HCEC 1CT (cell line): Measurements from ENCODE around the gene PLPP2.
"Not testable (repeated sequence)": the region's sequence is repeated elsewhere in the genome, so short reads cannot be mapped to it uniquely, and the experiment has no call there.

Experiments
- DNase-seq: peaks from one replicate; pipeline ENCODE4 v3.0.0-alpha.2; 2017

Gene PLPP2

DNA sequence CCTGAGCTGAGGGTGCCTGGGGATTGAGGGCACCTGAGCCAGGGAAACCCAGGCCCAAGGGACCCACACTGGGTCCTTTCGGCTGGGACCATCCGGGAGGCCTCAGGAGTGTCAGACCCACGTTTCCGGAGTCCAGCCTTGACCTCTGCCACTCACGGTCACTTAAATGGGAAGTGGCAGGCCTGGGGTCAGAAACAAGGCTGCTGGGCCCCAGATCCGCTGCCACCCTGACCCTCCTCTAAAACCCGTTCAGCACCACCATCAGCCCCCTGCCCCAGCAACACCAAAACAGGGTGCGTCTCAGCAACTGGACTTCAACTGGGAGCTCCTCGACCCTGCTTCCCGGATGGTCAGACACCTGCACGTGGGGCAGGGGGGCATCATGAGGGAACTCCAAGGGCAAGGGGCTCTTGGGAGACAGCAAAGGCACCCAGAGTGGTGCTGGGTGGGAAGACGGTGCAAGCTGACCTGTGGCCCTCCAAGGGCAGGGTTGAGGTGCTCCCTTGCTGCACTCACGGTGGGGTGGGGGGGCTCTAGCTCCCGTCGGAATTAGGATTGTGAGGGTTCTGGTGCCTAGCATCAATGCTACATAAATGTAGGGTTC is 1.2 kb upstream of the PLPP2 start:
- no peak for DNase-seq

- no peak for DNase-seq
Observed at GRCh38 chr19:291561-292280, 518 bp upstream of the PLPP2 start.

DNA sequence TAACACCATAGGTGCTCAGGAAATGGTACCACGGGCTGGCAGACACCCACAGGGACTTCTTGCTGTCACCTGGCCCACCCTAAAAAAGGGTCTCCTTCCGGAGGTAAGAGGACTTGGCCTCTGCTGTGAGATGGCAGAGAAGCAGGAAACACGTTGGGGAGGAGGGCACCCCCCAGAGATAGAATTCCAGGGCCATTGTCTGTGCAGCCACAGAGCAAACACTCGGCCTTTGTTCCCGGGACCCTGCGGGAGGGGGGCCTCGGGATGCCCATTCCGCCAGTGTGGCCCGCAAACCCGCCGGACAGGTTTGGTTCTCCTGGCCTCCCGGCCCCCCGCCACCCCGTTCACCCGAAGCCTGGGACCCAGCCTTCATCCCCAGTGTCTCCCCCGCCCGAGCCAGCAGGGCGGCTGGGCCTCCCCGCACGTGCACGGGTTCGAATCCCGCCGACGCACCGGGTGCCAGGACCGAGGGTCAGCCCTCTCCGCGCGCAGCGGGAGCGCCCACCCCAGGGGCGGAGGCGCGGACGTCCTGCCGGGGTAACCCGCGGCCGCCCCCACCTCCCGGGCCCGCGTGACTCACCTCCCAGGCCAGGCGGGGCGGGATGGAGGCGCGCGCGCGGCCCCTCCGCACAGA is 714 bp downstream of the PLPP2 start:
- DNase-seq, result no peak

DNA sequence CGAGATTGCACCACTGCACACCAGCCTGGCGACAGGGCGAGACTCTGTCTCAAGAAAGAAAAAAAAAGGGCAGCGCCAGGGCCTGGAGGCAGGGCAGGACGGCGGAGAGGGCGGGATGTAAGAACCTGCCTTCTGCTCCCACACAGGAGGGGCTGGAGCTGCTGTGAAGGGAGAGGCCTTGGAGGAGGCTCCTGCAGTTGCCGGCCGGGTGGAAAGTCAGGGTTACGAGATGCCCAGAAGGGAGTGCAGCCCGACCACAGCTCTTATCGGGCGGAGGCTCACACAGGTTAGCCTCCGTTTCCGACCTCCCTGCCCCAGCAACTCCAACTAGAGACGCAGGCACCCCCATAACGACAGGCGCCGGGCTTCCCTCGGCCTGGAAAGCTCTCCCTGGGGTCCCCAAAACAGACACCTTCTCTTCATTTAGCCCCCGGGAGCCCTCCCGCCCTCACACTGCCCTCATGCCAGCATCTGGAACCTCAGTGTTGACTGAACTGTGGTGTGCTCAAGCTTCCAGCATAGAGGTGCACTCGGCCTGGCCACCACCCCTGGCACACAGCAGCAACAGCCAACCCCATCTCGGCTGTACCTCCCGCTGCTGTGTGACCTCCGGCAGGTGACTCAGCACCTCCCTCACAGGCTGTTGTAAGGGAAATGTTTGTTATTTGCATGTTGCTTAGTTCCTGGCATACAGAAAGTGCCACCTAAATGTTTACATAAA is 1.4 kb downstream of the PLPP2 start:
- no peak for DNase-seq

- no peak for DNase-seq
Observed at GRCh38 chr19:288911-289310, 2.3 kb downstream of the PLPP2 start.

- DNase-seq, result no peak
Observed at GRCh38 chr19:287381-287871, 3.8 kb downstream of the PLPP2 start.

- no peak for DNase-seq
Observed at GRCh38 chr19:283395-283794, 7.8 kb downstream of the PLPP2 start.

- no peak for DNase-seq
Observed at GRCh38 chr19:282501-282900, 8.7 kb downstream of the PLPP2 start.

DNA sequence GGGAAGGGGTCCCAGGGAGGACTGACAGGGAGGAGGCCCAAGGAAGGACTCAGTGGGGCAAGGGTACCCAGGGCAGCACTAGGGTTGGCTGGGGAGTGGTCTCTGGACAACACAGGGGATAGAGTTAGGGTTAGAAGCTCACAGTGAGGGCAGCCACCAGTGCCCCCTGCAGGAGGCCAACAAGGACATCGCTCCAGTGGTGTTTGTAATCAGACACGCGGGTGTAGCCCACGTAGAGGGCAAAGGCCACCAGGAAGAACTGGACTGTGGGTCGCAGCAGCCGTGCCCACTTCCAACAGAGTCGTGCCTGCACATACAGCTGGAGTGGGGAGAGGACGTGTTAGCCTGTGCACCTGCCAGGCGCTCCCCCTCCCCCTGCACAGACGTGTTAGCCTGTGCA is 9.2 kb downstream of the PLPP2 start:
- no peak for DNase-seq

GRCh38 chr19:281156-281853 is 9.9 kb downstream of the PLPP2 start:
- no peak for DNase-seq

DNA sequence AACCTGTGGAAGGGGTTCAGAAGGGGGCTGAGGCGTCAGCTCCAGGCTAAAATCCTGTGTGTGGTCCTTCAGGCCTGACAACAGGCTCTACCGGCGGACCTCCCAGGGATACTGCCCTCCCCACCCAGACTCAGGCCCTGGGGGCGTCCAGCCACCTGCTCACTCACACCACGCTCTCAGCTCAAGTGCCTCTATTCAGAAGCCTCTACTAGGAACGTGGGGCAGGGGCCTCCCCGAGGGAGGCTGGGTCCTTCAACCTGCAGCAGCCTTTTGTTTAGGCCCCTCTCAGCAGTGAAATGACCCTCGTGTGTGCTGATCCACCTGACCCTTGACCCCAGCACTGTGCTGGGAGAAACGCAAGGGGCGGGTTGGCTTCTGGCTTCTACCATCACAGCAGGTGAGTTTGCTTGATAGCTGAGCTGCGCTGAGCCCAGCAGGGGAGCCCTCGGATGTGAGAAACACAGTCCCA is 10.6 kb downstream of the PLPP2 start:
- no peak for DNase-seq

- DNase-seq, result no peak
Observed at GRCh38 chr19:279656-280055, 11.5 kb downstream of the PLPP2 start.

DNA sequence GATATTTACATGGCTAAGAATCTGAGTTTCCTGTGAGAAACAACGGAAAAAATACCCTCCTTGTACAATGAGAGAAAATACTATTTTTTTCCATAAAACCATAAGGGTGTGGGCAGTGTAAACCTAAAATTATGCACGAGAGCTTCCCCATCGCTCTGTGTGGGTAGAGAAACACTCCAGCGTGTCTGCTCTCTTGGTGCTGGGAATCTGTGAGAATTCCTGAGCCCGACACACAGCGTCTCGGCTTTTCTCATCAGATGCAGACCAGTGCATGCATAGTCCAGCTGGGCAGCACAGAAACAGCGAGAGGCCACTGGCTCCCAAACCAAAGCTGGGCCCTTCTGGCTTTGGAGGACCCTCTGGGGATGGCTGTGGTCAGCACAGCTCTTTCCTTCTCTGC is 12.0 kb downstream of the PLPP2 start:
- DNase-seq, result no peak

- DNase-seq, result no peak
Observed at GRCh38 chr19:277581-278165, 13.5 kb downstream of the PLPP2 start.

DNA sequence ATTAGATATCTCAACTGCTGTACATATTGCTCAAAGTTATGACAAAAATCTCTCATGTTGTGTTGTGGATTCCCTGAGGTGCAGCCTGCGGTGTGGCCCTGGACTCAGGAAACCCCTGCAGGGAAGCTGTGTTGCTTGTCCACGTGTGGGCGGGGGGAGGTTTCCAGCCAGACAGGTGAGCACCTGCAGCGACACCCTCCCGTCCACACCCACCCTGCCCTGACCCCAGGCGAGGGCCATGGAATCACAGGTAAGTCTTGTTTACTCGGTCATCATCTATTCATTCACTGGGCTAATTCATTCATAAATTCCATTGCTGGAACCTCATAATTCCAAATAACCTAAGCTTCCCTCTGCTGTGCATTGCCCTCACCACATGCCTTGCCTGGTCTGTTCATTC is 14.1 kb downstream of the PLPP2 start:
- DNase-seq, result no peak

- DNase-seq, result no peak
Observed at GRCh38 chr19:275958-276646, 15.1 kb downstream of the PLPP2 start.

DNA sequence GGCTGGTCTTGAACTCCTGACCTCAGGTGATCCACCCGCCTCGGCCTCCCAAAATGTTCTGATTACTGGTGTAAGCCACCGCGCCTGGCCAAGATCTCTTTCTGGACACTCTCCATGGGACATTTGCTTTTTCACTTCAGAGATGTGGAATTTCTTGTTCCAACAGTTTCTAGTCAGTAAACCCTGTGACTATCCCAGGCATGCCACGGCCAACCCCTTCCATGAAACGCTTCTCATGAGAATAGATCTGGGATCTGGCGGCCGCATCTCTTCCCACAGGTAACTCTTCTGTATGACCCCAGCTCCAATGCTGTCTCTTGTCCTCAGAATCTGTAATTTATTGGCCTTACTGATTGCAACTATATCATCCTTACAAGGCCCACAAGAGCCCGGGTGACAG is 16.2 kb downstream of the PLPP2 start:
- DNase-seq, result no peak

DNA sequence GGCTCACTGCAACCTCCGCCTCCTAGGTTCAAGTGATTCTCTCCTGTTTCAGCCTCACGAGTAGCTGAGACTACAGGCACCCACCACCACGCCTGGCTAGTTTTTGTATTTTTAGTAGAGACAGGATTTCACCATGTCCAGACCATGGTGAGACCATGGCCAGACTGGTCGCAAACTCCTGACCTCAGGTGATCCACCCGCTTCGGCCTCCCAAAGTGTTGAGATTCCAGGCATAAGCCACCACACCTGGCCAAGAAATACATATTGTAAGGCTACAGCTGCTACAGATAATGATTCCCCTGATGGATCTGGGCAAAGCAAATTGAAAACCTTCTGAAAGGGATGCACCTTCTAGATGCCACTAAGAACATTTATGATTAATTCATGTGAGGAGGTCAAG is 17.8 kb downstream of the PLPP2 start:
- no peak for DNase-seq

DNA sequence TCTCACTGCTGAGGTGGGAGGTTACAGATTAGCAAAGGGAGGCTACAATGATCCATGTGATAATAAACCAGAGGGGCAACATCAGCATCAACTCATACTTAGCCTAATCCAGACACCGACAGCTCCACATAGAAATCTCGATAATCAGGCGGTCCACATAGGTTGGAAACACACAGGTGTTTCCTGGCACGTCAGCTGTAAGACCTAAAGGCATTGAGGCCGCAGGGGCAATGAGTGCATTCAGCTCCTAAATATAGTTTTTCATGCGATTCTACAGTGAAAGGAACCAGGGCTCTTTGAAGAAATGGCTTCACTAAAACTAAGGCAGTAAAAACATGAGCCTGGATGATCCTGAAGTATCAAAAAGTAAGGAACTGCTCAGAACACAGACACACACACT is 19.3 kb downstream of the PLPP2 start:
- DNase-seq, result no peak

DNA sequence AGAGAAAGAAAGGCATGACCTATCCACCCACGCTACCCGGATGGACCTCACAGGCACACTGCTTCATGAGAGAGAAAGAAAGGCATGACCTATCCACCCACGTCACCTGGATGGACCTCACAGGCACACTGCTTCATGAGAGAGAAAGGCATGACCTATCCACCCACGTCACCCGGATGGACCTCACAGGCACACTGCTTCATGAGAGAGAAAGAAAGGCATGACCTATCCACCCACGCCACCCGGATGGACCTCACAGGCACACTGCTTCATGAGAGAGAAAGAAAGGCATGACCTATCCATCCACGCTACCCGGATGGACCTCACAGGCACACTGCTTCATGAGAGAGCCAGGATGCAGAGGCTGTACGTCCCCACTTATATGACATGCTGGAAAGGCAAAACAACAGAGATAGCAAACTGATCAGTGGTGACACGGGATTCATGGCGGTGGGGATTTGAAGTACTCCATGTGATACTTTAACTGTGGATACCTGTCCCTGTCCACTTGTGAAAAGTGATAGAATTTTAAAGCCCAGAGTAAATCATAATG is 20.4 kb downstream of the PLPP2 start:
- DNase-seq, result not testable (repeated sequence)

GRCh38 chr19:269241-269640 is 22.0 kb downstream of the PLPP2 start:
- no peak for DNase-seq

GRCh38 chr19:262125-262524 is 29.1 kb downstream of the PLPP2 start:
- DNase-seq, result no peak
